Activated naive CD8-positive, alpha-beta T cell treated with anti-CD3 and anti-CD28 coated beads for 36 hours (primary cell): ENCODE measurements around the gene CHMP2A. TPM values are rescaled to one million over a fixed set of nuclear protein-coding genes. Genes with fewer than 3 reads are reported as not detected.

Experiments
- DNase-seq: peaks from one replicate; pipeline ENCODE4 v3.0.0; 2021
- H3K27ac Mint-ChIP-seq: one replicate; pipeline ENCODE4 v1.8.0; 2022; ENCODE audit warnings: mild to moderate bottlenecking, moderate library complexity, mixed read lengths
- H3K27me3 Mint-ChIP-seq: one replicate; pipeline ENCODE4 v1.8.0; 2022; ENCODE audit warnings: mild to moderate bottlenecking, mixed read lengths
- H3K36me3 Mint-ChIP-seq: one replicate; pipeline ENCODE4 v1.8.0; 2021; ENCODE audit warnings: mild to moderate bottlenecking, mixed read lengths
- H3K4me1 Mint-ChIP-seq: one replicate; pipeline ENCODE4 v1.8.0; 2021; ENCODE audit warnings: mixed read lengths
- H3K4me3 Mint-ChIP-seq: one replicate; pipeline ENCODE4 v1.8.0; 2022; ENCODE audit warnings: mild to moderate bottlenecking, moderate library complexity, mixed read lengths
- H3K9me3 Mint-ChIP-seq: one replicate; pipeline ENCODE4 v1.8.0; 2022; ENCODE audit warnings: mixed read lengths
- total RNA-seq, 2 experiments: library from RNA; stranded (reverse); gene quantifications; one replicate each; pipeline ENCODE4 v1.2.3, GENCODE V29; 2021

Gene CHMP2A
- total RNA-seq, 2 experiments from 2014 or later: 76.9 to 79.2 TPM

DNA sequence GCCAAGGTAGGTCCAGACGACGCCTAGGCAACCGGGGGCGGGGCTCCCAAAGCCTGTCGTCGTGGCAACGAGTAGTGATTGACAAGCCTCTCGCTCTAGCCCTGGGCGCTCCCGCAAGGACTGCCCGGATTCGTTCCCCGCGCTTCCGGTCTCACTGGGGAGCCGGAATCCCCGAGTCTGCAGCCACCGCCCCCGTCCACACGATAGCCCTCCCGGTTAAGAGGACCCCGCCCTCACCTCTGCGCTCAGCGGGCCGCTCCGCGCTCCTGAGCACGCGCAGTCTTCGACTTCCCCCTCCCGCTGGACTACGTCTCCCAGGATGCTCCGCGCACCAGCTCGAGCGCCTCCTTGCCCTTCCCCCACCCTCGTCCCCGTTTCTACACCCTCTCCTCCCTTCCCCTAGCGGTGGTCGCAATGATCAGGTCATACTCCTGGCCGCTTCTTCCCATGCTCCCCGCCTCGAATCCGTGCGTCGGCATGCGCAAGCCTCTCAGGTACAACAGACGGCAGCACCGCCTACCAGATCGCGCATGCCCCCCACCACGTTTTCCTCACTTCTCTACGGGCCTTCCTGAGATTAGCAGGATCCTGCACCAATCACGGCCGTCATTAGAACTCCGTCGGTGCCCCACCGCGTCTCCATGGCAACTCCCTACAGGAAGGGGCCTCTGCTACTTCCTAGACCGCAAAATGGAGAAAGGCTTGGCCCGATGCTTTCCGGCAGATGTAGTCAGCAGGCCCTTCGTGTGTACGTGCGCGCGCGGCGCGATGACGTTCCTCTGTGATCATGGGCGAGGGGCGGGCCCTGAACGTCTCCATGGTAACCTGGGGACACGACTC lies 18.1 kb upstream of the CHMP2A start, which contains the start of gene MZF1:
Gene MZF1 (minus strand): TSS at position 518 of the 840 bp plus-strand sequence. CDS start 1,946 bp downstream, outside the sequence.
- Mint-ChIP-seq H3K36me3 (peaks cover 13% of the 10 kb centered on the region), H3K27me3 (no peaks in the 10 kb centered on the region), H3K9me3 (no peaks in the 10 kb centered on the region), H3K4me1 (peaks cover 37% of the 10 kb centered on the region), H3K27ac (peak within 1 kb of the TSS; percentile 99), H3K4me3 (peak within 1 kb of the TSS; percentile 89)
- DNase-seq: peak; percentile 100

DNA sequence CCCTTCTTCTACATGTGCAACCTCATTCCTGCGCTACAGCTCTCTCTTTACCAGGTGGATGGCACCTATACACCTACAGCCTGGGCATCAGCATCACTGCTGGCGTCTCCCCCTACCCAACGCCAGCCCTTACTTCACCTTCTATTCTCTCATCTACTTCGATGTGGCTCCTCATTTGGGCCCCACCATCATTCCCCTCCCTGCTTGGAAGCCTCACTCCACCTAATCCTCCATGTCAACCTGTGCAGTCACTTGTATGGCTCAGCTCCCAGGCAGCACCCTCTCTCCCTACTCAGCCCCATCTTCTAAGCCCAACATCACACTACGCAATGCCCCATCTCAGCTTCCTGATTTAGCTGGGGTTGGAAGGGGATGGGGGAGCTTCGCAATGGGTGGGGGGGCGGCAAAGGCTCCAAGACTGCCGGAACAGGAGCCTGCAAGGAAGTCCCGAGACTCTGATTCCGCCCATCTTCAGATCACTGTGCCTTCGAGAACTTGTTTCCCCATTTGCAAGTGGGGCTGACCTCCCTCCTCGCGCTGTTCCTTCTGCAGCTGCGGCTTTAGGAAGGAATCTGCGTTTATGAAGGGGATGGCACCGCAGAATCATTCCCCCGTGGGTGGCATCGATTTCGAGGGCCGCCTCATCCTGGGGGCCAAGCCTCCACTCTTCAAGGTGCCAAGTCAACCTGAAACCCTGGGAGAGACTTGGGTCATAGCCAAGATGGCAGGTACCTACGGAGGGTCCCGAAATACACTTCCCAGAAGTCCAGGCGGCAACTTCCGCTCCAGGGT lies 17.3 kb upstream of the CHMP2A start:
- Mint-ChIP-seq H3K27ac (peak overlapping the region; percentile 99), H3K4me3 (peak overlapping the region; percentile 89), H3K9me3 (no peaks in the 10 kb centered on the region), H3K4me1 (peaks cover 35% of the 10 kb centered on the region), H3K27me3 (no peaks in the 10 kb centered on the region), H3K36me3 (peaks cover 15% of the 10 kb centered on the region)
- DNase-seq: no peak

DNA sequence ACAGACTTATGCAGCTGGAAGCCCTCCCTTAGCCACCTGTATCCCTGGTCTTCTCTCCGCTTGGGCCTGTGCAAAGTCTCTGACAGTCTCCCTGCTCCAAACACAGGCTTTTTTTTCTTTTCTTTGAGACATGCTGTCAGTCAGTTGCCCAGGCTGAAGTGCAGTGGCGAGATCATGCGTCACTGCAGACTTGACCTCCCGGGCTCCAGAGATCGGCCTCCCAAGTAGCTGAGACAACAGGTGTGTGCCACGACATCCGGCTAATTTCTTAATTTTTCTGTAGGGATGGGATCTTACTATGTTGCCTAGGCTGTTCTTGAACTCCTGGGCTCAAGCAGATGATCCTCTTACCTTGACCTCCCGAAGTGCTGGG lies 16.7 kb upstream of the CHMP2A start:
- H3K4me1 Mint-ChIP-seq: peaks cover 35% of the 10 kb centered on the region
- H3K27ac Mint-ChIP-seq: no peak overlapping the region
- no peak for DNase-seq
- peaks cover 16% of the 10 kb centered on the region for H3K36me3 Mint-ChIP-seq
- no peaks in the 10 kb centered on the region for H3K9me3 Mint-ChIP-seq
- no peaks in the 10 kb centered on the region for H3K27me3 Mint-ChIP-seq
- H3K4me3 Mint-ChIP-seq: no peak overlapping the region

GRCh38 chr19:58570770-58571574 lies 16.1 kb upstream of the CHMP2A start:
- Mint-ChIP-seq H3K9me3 (no peaks in the 10 kb centered on the region), H3K36me3 (peaks cover 19% of the 10 kb centered on the region), H3K4me1 (peaks cover 34% of the 10 kb centered on the region), H3K27ac (no peak overlapping the region), H3K27me3 (no peaks in the 10 kb centered on the region), H3K4me3 (no peak overlapping the region)
- DNase-seq: no peak

GRCh38 chr19:58569943-58570670 lies 15.2 kb upstream of the CHMP2A start:
- Mint-ChIP-seq H3K4me1 (peaks cover 30% of the 10 kb centered on the region), H3K27ac (no peak overlapping the region), H3K36me3 (peaks cover 22% of the 10 kb centered on the region), H3K27me3 (no peaks in the 10 kb centered on the region), H3K4me3 (no peak overlapping the region), H3K9me3 (no peaks in the 10 kb centered on the region)
- DNase-seq: no peak

GRCh38 chr19:58569191-58569942 lies 14.5 kb upstream of the CHMP2A start:
- no peak for DNase-seq
- Mint-ChIP-seq H3K36me3 (peaks cover 22% of the 10 kb centered on the region), H3K27me3 (no peaks in the 10 kb centered on the region), H3K27ac (no peak overlapping the region), H3K9me3 (no peaks in the 10 kb centered on the region), H3K4me1 (peaks cover 28% of the 10 kb centered on the region), H3K4me3 (no peak overlapping the region)

GRCh38 chr19:58568453-58569130 lies 13.7 kb upstream of the CHMP2A start:
- DNase-seq: no peak
- Mint-ChIP-seq H3K9me3 (no peaks in the 10 kb centered on the region), H3K4me3 (no peak overlapping the region), H3K4me1 (peaks cover 29% of the 10 kb centered on the region), H3K27me3 (no peaks in the 10 kb centered on the region), H3K36me3 (peaks cover 26% of the 10 kb centered on the region), H3K27ac (no peak overlapping the region)

- H3K4me3 Mint-ChIP-seq: no peak overlapping the region
- no peaks in the 10 kb centered on the region for H3K27me3 Mint-ChIP-seq
- no peaks in the 10 kb centered on the region for H3K9me3 Mint-ChIP-seq
- no peak for DNase-seq
- peaks cover 24% of the 10 kb centered on the region for H3K36me3 Mint-ChIP-seq
- peaks cover 27% of the 10 kb centered on the region for H3K4me1 Mint-ChIP-seq
- H3K27ac Mint-ChIP-seq: no peak overlapping the region
Observed at GRCh38 chr19:58566989-58567388, 12.1 kb upstream of the CHMP2A start.

DNA sequence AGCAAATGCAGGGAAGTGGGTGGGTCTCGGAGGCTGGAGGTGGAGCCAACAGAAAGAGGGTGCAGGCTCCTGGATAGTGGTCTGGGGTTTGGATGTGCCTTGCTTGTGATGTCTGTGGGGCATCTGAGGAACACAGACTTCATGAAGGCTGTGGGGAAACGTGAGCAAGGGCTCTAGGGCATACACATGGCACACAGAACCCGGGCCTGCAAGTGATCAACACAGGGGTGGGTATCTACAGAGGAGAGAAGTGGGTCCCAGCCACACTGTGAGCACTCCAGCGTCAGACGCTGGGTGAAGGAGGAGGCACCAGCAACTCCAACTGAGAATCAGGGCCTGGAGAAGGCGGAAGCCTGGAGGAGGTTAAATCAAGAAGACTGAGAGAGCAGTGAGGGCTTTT lies 8.9 kb upstream of the CHMP2A start:
- no peaks in the 10 kb centered on the region for H3K27me3 Mint-ChIP-seq
- H3K4me3 Mint-ChIP-seq: peak overlapping the region; percentile 76
- no peak for DNase-seq
- peak overlapping the region; percentile 14 for H3K27ac Mint-ChIP-seq
- no peaks in the 10 kb centered on the region for H3K9me3 Mint-ChIP-seq
- H3K4me1 Mint-ChIP-seq: peaks cover 42% of the 10 kb centered on the region
- H3K36me3 Mint-ChIP-seq: peaks cover 39% of the 10 kb centered on the region

GRCh38 chr19:58563034-58563573 lies 8.2 kb upstream of the CHMP2A start:
- H3K4me3 Mint-ChIP-seq: peak overlapping the region; percentile 76
- H3K4me1 Mint-ChIP-seq: peaks cover 37% of the 10 kb centered on the region
- H3K27ac Mint-ChIP-seq: peak overlapping the region; percentile 79
- DNase-seq: no peak
- no peaks in the 10 kb centered on the region for H3K27me3 Mint-ChIP-seq
- no peaks in the 10 kb centered on the region for H3K9me3 Mint-ChIP-seq
- peaks cover 38% of the 10 kb centered on the region for H3K36me3 Mint-ChIP-seq

GRCh38 chr19:58562122-58563033 lies 7.5 kb upstream of the CHMP2A start:
- peaks cover 44% of the 10 kb centered on the region for H3K36me3 Mint-ChIP-seq
- H3K4me1 Mint-ChIP-seq: peaks cover 36% of the 10 kb centered on the region
- H3K4me3 Mint-ChIP-seq: peak overlapping the region; percentile 76
- no peaks in the 10 kb centered on the region for H3K27me3 Mint-ChIP-seq
- no peaks in the 10 kb centered on the region for H3K9me3 Mint-ChIP-seq
- peak; percentile 53 for DNase-seq
- peak overlapping the region; percentile 79 for H3K27ac Mint-ChIP-seq

GRCh38 chr19:58561373-58562121 lies 6.6 kb upstream of the CHMP2A start:
- Mint-ChIP-seq H3K27ac (peak overlapping the region; percentile 75), H3K36me3 (peaks cover 50% of the 10 kb centered on the region), H3K4me1 (peaks cover 41% of the 10 kb centered on the region), H3K9me3 (no peaks in the 10 kb centered on the region), H3K27me3 (no peaks in the 10 kb centered on the region), H3K4me3 (peak overlapping the region; percentile 76)
- no peak for DNase-seq
